ENCODE data around the gene RALGAPA2.

RALGAPA2 gene

GRCh38 chr20:20488388-20488787 is 224.1 kb downstream of the RALGAPA2 start:
- CTCF ChIA-PET: interaction anchor here (0.6 kb wide), 1 partner anchor 14 kb away, joined by 3 read pairs; no protein-coding TSS in a partner anchor
- POLR2A ChIA-PET: no interaction called here

GRCh38 chr20:20487811-20488210 is 224.6 kb downstream of the RALGAPA2 start:
- POLR2A ChIA-PET: no interaction called here
- TF ChIP-seq CTCF (IDR thresholded peaks at IDR 0.05; ENCODE audit: insufficient read depth, low read length, missing control alignments): no peak
- no peak for DNase-seq (ENCODE audit: low read depth, low spot score)
- no peak overlapping the region for H3K4me3 ChIP-seq (ENCODE audit: low read depth, low read length)
- CTCF ChIA-PET: interaction anchor here (0.6 kb wide), 1 partner anchor 14 kb away, joined by 3 read pairs; no protein-coding TSS in a partner anchor

More at GRCh38 chr20:20488388-20488787, 224.1 kb downstream of the RALGAPA2 start:
- TF ChIP-seq CTCF (IDR thresholded peaks at IDR 0.05; ENCODE audit: insufficient read depth, low read length, missing control alignments): no peak
- no peak overlapping the region for H3K4me3 ChIP-seq (ENCODE audit: low read depth, low read length)
- no peak for DNase-seq (ENCODE audit: low read depth, low spot score)

GRCh38 chr20:20483328-20483727 is 229.1 kb downstream of the RALGAPA2 start:
- ChIA-PET POLR2A (no interaction called here), CTCF (no interaction called here)
- no peak for TF ChIP-seq CTCF (IDR thresholded peaks at IDR 0.05; ENCODE audit: insufficient read depth, low read length, missing control alignments)
- H3K4me3 ChIP-seq (ENCODE audit: low read depth, low read length): no peak overlapping the region
- no peak for DNase-seq (ENCODE audit: low read depth, low spot score)

GRCh38 chr20:20482453-20482852 is 230.0 kb downstream of the RALGAPA2 start:
- CTCF ChIA-PET: interaction anchor here (1.1 kb wide), 1 partner anchor 17 kb away, joined by 3 read pairs; no protein-coding TSS in a partner anchor
- H3K4me3 ChIP-seq (ENCODE audit: low read depth, low read length): no peak overlapping the region
- POLR2A ChIA-PET: no interaction called here
- no peak for TF ChIP-seq CTCF (IDR thresholded peaks at IDR 0.05; ENCODE audit: insufficient read depth, low read length, missing control alignments)
- no peak for DNase-seq (ENCODE audit: low read depth, low spot score)

- peak; percentile 37 for DNase-seq (ENCODE audit: low read depth, low spot score)
Observed at GRCh38 chr20:20480689-20481088, 231.8 kb downstream of the RALGAPA2 start.

GRCh38 chr20:20480126-20480525 is 232.3 kb downstream of the RALGAPA2 start:
- no peak overlapping the region for H3K4me3 ChIP-seq (ENCODE audit: low read depth, low read length)
- ChIA-PET CTCF (no interaction called here), POLR2A (no interaction called here)
- DNase-seq (ENCODE audit: low read depth, low spot score): no peak
- TF ChIP-seq CTCF (IDR thresholded peaks at IDR 0.05; ENCODE audit: insufficient read depth, low read length, missing control alignments): no peak

More at GRCh38 chr20:20480689-20481088, 231.8 kb downstream of the RALGAPA2 start:
- no peak overlapping the region for H3K4me3 ChIP-seq (ENCODE audit: low read depth, low read length)
- ChIA-PET POLR2A (no interaction called here), CTCF (no interaction called here)
- TF ChIP-seq CTCF (IDR thresholded peaks at IDR 0.05; ENCODE audit: insufficient read depth, low read length, missing control alignments): no peak

Data from AG04449 (cell line).